Keratinocyte (primary cell): ENCODE data around the gene GAD2.

Experiments
- CTCF ChIP-seq, 3 experiments: IDR thresholded peaks in 1 of 3; conservative IDR thresholded peaks in 1 of 3; optimal IDR thresholded peaks in 1 of 3; 2 replicates in 2 of 3; 3 replicates in 1 of 3; pipeline versions ENCODE3 to v1.5.1; 2011; ENCODE audit warnings: low read length in 3 of 3, mild to moderate bottlenecking in 3 of 3, moderate library complexity in 2 of 3, control low read depth in 1 of 3, inconsistent platforms in 1 of 3; ENCODE audit not compliant: insufficient read depth in 2 of 3; ENCODE audit errors: extremely low read depth in 1 of 3
- EZH2 ChIP-seq: IDR thresholded peaks from one replicate; pipeline ENCODE4 v1.6.1; 2012; ENCODE audit warnings: inconsistent platforms, mild to moderate bottlenecking, low read length, moderate library complexity

GRCh38 chr10:26222563-26222962 is 6.0 kb downstream of the GAD2 start:
- TF ChIP-seq CTCF (optimal IDR thresholded peaks at IDR 0.05 in 1 of 3, IDR thresholded peaks at IDR 0.05 in 1 of 3, conservative IDR thresholded peaks at IDR 0.05 in 1 of 3; ENCODE audit: extremely low read depth in 1 of 3, insufficient read depth in 2 of 3, low read length in 3 of 3) (no peak), EZH2 (no peak)
